DND-41 (cell line): ENCODE measurements around the gene CLBA1.

ENCODE experiments used
- ATAC-seq: fragments of 200-7000 bp; cut with Tn5 transposase; 3 replicates; pipeline ENCODE4 v1.9.1; 2021; ENCODE audit warnings: low read depth; ENCODE audit not compliant: insufficient read depth
- DNase-seq: peaks from one replicate; pipeline ENCODE4 v3.0.0-alpha.2; 2020
- H2AFZ ChIP-seq: 2 replicates; pipeline ENCODE4 v1.6.0; 2012; ENCODE audit warnings: low read depth, low read length
- H3K27ac ChIP-seq: 2 replicates; pipeline ENCODE4 v1.5.1; 2012; ENCODE audit warnings: low read length, inconsistent platforms
- H3K27me3 ChIP-seq: fragments of 200-600 bp; sonication (generic); 2 replicates; pipeline ENCODE4 v1.6.0; 2012; ENCODE audit warnings: low read length, mild to moderate bottlenecking, inconsistent platforms; ENCODE audit not compliant: insufficient read depth, poor library complexity
- H3K36me3 ChIP-seq: 2 replicates; pipeline ENCODE4 v1.5.1; 2012; ENCODE audit warnings: low read length, inconsistent platforms; ENCODE audit not compliant: insufficient read depth
- H3K4me1 ChIP-seq: 2 replicates; pipeline ENCODE4 v1.5.1; 2012; ENCODE audit warnings: mild to moderate bottlenecking, low read length; ENCODE audit not compliant: insufficient read depth
- H3K4me2 ChIP-seq: 2 replicates; pipeline ENCODE4 v1.6.0; 2012; ENCODE audit warnings: mild to moderate bottlenecking, moderate library complexity, low read length, inconsistent platforms; ENCODE audit not compliant: insufficient read depth
- H3K4me3 ChIP-seq, 2 experiments: fragments of 200-600 bp in 1 of 2; shearing (Covaris generic) in 1 of 2; 2 replicates each; pipeline ENCODE4 v1.5.1; 2012 to 2016; ENCODE audit warnings: inconsistent platforms in 2 of 2, low read length in 2 of 2, mild to moderate bottlenecking in 2 of 2, low read depth in 1 of 2, moderate library complexity in 1 of 2
- H3K79me2 ChIP-seq: 2 replicates; pipeline ENCODE4 v1.6.0; 2012; ENCODE audit warnings: low read length, inconsistent platforms; ENCODE audit not compliant: insufficient read depth
- H3K9ac ChIP-seq: 2 replicates; pipeline ENCODE4 v1.6.0; 2012; ENCODE audit warnings: low read depth, mild to moderate bottlenecking, inconsistent platforms, low read length, moderate library complexity
- H3K9me3 ChIP-seq: 2 replicates; pipeline ENCODE4 v1.5.1; 2012; ENCODE audit warnings: low read length, moderate library complexity, mild to moderate bottlenecking, inconsistent platforms; ENCODE audit not compliant: insufficient read depth, severe bottlenecking
- H4K20me1 ChIP-seq: 2 replicates; pipeline ENCODE4 v1.6.0; 2012; ENCODE audit warnings: low read length; ENCODE audit not compliant: insufficient read depth
- CTCF ChIP-seq: IDR thresholded peaks from 2 replicates; pipeline ENCODE4 v1.5.1; 2012; ENCODE audit warnings: borderline replicate concordance, low read length, moderate library complexity, mild to moderate bottlenecking; ENCODE audit not compliant: poor library complexity, severe bottlenecking; ENCODE audit errors: extremely low read depth
- EZH2 ChIP-seq: IDR thresholded peaks from 3 replicates; pipeline ENCODE4 v1.6.1; 2012; ENCODE audit warnings: borderline replicate concordance, low read depth, mild to moderate bottlenecking, moderate library complexity, low read length, inconsistent platforms; ENCODE audit not compliant: severe bottlenecking

Gene CLBA1

GRCh38 chr14:104981699-104982541, 3.7 kb upstream of the CLBA1 start:
- peaks cover 17% of the 10 kb centered on the region for H3K4me1 ChIP-seq
- H3K36me3 ChIP-seq: no peaks in the 10 kb centered on the region
- H3K9me3 ChIP-seq: no peaks in the 10 kb centered on the region
- TF ChIP-seq CTCF (no peak), EZH2 (no peak)
- no peak overlapping the region for H3K27ac ChIP-seq
- ATAC-seq (no peak), DNase-seq (no peak)
- no peak overlapping the region for H3K4me3 ChIP-seq
- H3K4me2 ChIP-seq: no peak overlapping the region
- H3K79me2 ChIP-seq: no peaks in the 10 kb centered on the region
- H3K27me3 ChIP-seq: no peaks in the 10 kb centered on the region
- no peak overlapping the region for H2AFZ ChIP-seq
- no peaks in the 10 kb centered on the region for H4K20me1 ChIP-seq
- H3K9ac ChIP-seq: no peak overlapping the region

GRCh38 chr14:104982548-104983230, 2.9 kb upstream of the CLBA1 start:
- Histone ChIP-seq H3K4me2 (no peak overlapping the region), H3K27me3 (no peaks in the 10 kb centered on the region), H3K79me2 (no peaks in the 10 kb centered on the region), H3K9ac (no peak overlapping the region), H4K20me1 (no peaks in the 10 kb centered on the region), H3K36me3 (no peaks in the 10 kb centered on the region), H3K4me3 (no peak overlapping the region), H3K4me1 (peaks cover 17% of the 10 kb centered on the region), H3K27ac (no peak overlapping the region), H3K9me3 (no peaks in the 10 kb centered on the region), H2AFZ (no peak overlapping the region)
- ATAC-seq (no peak), DNase-seq (no peak)
- TF ChIP-seq EZH2: no peak
- no peak for TF ChIP-seq CTCF

GRCh38 chr14:104983231-104983721, 2.3 kb upstream of the CLBA1 start:
- no peak overlapping the region for H2AFZ ChIP-seq
- H3K4me2 ChIP-seq: no peak overlapping the region
- TF ChIP-seq CTCF (no peak), EZH2 (no peak)
- H3K27ac ChIP-seq: no peak overlapping the region
- ATAC-seq (no peak), DNase-seq (no peak)
- no peak overlapping the region for H3K9ac ChIP-seq
- no peak overlapping the region for H3K4me3 ChIP-seq
- H3K79me2 ChIP-seq: no peaks in the 10 kb centered on the region
- H3K27me3 ChIP-seq: no peaks in the 10 kb centered on the region
- H3K4me1 ChIP-seq: peaks cover 17% of the 10 kb centered on the region
- H3K36me3 ChIP-seq: no peaks in the 10 kb centered on the region
- H4K20me1 ChIP-seq: no peaks in the 10 kb centered on the region
- no peaks in the 10 kb centered on the region for H3K9me3 ChIP-seq
